Fibroblast of lung (primary cell): Measurements from ENCODE around the gene EVA1B.

ENCODE experiments used
- EZH2 ChIP-seq: IDR thresholded peaks from 2 replicates; pipeline ENCODE4 v1.5.1; 2012; ENCODE audit warnings: low read length, control low read depth, mild to moderate bottlenecking; ENCODE audit errors: missing control alignments
- TF ChIP-seq, protein P1 (sequence below), 2 donors: IDR thresholded peaks in 1 of 2; conservative IDR thresholded peaks in 1 of 2; 1 replicate in 1 of 2; 2 replicates in 1 of 2; pipeline ENCODE4 v1.5.1; 2011 to 2012; ENCODE audit warnings: low read length in 2 of 2, control low read depth in 1 of 2, inconsistent platforms in 1 of 2, low read depth in 1 of 2, mild to moderate bottlenecking in 1 of 2

DNA sequence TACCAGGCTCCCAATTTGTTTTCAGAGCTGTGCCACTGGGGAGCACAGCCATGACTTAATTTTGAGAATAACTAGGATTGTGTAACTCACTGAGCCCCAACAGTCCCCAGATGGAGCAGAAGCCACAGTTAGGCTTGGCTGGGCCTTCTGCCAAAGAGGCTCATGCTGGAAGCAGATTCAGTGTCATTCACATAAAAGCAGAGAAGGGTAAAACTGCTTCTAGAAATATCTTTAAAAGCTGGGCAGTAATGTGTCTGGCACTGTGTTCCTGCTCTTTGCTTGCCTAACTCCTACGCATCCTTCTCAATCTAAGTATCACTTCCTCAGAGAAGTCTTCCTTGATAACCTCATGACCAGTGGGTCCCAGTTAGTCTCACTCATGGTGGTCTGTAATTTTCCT, 41.9 kb upstream of the EVA1B start:
- TF ChIP-seq, protein P1, sequence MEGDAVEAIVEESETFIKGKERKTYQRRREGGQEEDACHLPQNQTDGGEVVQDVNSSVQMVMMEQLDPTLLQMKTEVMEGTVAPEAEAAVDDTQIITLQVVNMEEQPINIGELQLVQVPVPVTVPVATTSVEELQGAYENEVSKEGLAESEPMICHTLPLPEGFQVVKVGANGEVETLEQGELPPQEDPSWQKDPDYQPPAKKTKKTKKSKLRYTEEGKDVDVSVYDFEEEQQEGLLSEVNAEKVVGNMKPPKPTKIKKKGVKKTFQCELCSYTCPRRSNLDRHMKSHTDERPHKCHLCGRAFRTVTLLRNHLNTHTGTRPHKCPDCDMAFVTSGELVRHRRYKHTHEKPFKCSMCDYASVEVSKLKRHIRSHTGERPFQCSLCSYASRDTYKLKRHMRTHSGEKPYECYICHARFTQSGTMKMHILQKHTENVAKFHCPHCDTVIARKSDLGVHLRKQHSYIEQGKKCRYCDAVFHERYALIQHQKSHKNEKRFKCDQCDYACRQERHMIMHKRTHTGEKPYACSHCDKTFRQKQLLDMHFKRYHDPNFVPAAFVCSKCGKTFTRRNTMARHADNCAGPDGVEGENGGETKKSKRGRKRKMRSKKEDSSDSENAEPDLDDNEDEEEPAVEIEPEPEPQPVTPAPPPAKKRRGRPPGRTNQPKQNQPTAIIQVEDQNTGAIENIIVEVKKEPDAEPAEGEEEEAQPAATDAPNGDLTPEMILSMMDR (conservative IDR thresholded peaks at IDR 0.05 in 1 of 2, IDR thresholded peaks at IDR 0.05 in 1 of 2; ENCODE audit: low read depth in 1 of 2, low read length in 2 of 2): no peak
- TF ChIP-seq EZH2: no peak
